Measurements from ENCODE around the gene OLA1. TPM values are rescaled to one million over a fixed set of nuclear protein-coding genes. Genes with fewer than 3 reads are reported as not detected.

Gene OLA1
- 289 and 325 TPM in 2 replicates for polyA plus RNA-seq

DNA sequence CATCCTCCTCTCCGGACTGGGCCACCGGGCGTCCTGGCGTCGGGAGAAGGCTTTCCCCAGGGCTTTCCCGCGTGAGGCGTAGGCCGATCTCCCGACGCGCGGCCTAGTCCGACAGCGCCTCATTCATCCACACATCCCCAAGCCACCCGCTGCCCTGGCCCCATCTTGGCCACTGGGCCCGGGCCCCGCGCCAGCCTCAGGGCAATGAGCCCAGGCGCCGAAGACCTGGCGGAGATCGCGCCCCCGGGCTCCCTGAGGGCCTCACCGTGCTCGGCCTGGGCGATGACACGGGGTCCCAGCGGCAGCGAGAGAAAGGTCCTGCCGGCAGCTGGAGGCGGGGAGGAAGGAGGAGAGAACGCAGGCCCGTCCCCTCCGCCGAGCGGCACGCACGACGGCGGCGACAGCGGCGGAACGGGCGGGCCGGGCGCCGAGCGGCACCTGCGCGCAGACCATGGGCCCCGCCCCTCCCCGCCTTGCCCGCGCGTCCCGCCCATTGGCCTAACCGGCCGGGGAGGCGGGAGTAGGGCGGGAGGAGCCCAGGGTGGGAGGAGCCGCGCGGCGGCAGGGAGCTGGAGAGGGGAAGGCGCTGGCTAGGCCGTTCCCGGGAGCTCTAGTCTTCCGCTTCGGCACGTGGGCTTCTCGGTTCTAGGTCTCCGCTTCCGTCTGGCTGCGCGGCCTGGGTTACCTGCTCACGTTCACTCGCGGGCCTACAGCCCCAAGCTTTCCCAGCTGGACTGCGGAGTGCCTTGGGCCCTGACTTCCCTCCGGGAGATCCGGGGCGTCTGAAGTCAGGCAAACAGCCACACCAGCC, at the start of gene OLA1:
Gene OLA1, minus strand, starts transcription at position 346 of the 811 bp plus-strand sequence. CDS start 1,717 bp downstream, outside the sequence.

Other genes with a start within 250 kb of the OLA1 start
- 0.22 TPM in 1 of 2 replicates, not detected in the other for gene SP9, start 86.4 kb upstream of the OLA1 start, polyA plus RNA-seq
- 49.8 and 64.2 TPM in 2 replicates for gene SCRN3, start 147.2 kb upstream of the OLA1 start, polyA plus RNA-seq
- gene GPR155, start 238.5 kb upstream of the OLA1 start, polyA plus RNA-seq = 24.9 and 25.8 TPM in 2 replicates